Endothelial cell of umbilical vein (primary cell): Measurements from ENCODE around the gene AKAP6. TPM values are rescaled to one million over a fixed set of nuclear protein-coding genes. Genes with fewer than 3 reads are reported as not detected.

Experiments used
- BruUV-seq: library from RNA; stranded (reverse); fragments of 400-500 nt; replicated peaks from 2 replicates; lab custom pipeline; 2021; lab: Mats Ljungman, UMichigan
- CTCF ChIA-PET: fragments of 300-600, 350-600 bp; sonication (Branson Sonifier 250); formaldehyde crosslinking; loops from one replicate; lab custom pipeline; 2021; ENCODE audit warnings: antibody characterized with exemption, inconsistent platforms; lab: Charles Lee
- POLR2A ChIA-PET: fragments of 300-600, 350-600 bp; sonication (Branson Sonifier 250); formaldehyde crosslinking; loops from one replicate; lab custom pipeline; 2021; ENCODE audit warnings: antibody characterized with exemption, inconsistent platforms; lab: Charles Lee
- DNase-seq: peaks from one replicate; pipeline ENCODE4 v3.0.0-alpha.2; 2011; ENCODE audit warnings: low read depth, low spot score
- FAIRE-seq: peaks from 2 replicates; lab custom pipeline; 2011; peaks lifted over from hg19 to GRCh38; lab: Jason Lieb, UNC
- H2AFZ ChIP-seq: 2 replicates; pipeline ENCODE4 v1.6.0; 2012; ENCODE audit warnings: low read depth, low read length, control low read depth, inconsistent platforms
- H3K27ac ChIP-seq: 2 replicates; pipeline ENCODE4 v1.5.1; 2011; ENCODE audit warnings: low read depth, mild to moderate bottlenecking, control low read depth, low read length, moderate library complexity; ENCODE audit not compliant: insufficient read depth
- H3K27me3 ChIP-seq, 2 experiments: 2 replicates each; pipeline versions ENCODE4 v1.6.0 to v1.6.1; 2011; ENCODE audit warnings: low read length in 2 of 2, mixed read lengths in 1 of 2; ENCODE audit not compliant: control insufficient read depth in 2 of 2, insufficient read depth in 2 of 2
- H3K36me3 ChIP-seq, 2 experiments: 2 replicates in 1 of 2; 3 replicates in 1 of 2; pipeline ENCODE4 v1.5.1; 2011; ENCODE audit warnings: low read length in 2 of 2, mild to moderate bottlenecking in 1 of 2, moderate library complexity in 1 of 2; ENCODE audit not compliant: control insufficient read depth in 2 of 2, insufficient read depth in 2 of 2; ENCODE audit errors: extremely low read depth in 1 of 2
- H3K4me1 ChIP-seq: 3 replicates; pipeline ENCODE4 v1.5.1; 2011; ENCODE audit warnings: mild to moderate bottlenecking, low read length; ENCODE audit not compliant: control insufficient read depth, insufficient read depth; ENCODE audit errors: extremely low read depth
- H3K4me2 ChIP-seq: 2 replicates; pipeline ENCODE4 v1.6.1; 2011; ENCODE audit warnings: low read length, control low read depth, mixed read lengths; ENCODE audit not compliant: insufficient read depth
- H3K4me3 ChIP-seq, 3 experiments: fragments of 200-600 bp in 1 of 3; sonication (generic), shearing (Covaris generic) in 1 of 3; replicated peaks in 1 of 3; 2 replicates each; pipeline ENCODE4 v1.5.1; 2011 to 2016; ENCODE audit warnings: control low read depth in 3 of 3, low read length in 3 of 3, mild to moderate bottlenecking in 2 of 3, inconsistent platforms in 1 of 3, low read depth in 1 of 3, moderate library complexity in 1 of 3; ENCODE audit not compliant: insufficient read depth in 1 of 3
- H3K79me2 ChIP-seq: 2 replicates; pipeline ENCODE4 v1.6.0; 2012; ENCODE audit warnings: low read length, inconsistent platforms; ENCODE audit not compliant: control insufficient read depth, insufficient read depth
- H3K9ac ChIP-seq: replicated peaks from 2 replicates; pipeline ENCODE3; 2011; ENCODE audit warnings: low read length, control low read depth; ENCODE audit not compliant: insufficient read depth; ENCODE audit errors: extremely low read depth
- H3K9me1 ChIP-seq: replicated peaks from 3 replicates; pipeline ENCODE4 v1.6.0; 2011; ENCODE audit warnings: mild to moderate bottlenecking, low read length; ENCODE audit not compliant: control insufficient read depth, insufficient read depth; ENCODE audit errors: extremely low read depth
- H3K9me3 ChIP-seq: replicated peaks from 2 replicates; pipeline ENCODE4 v1.5.1; 2012; ENCODE audit warnings: low read length, inconsistent platforms; ENCODE audit not compliant: control insufficient read depth, insufficient read depth
- H4K20me1 ChIP-seq: replicated peaks from 2 replicates; pipeline ENCODE3; 2011; ENCODE audit warnings: mild to moderate bottlenecking, low read length; ENCODE audit not compliant: control insufficient read depth, insufficient read depth; ENCODE audit errors: extremely low read depth
- EZH2 ChIP-seq: IDR thresholded peaks from 2 replicates; pipeline ENCODE4 v1.6.1; 2012; ENCODE audit warnings: borderline replicate concordance, low read depth, mild to moderate bottlenecking, moderate library complexity, low read length, inconsistent platforms; ENCODE audit not compliant: severe bottlenecking
- FOS ChIP-seq: IDR thresholded peaks from 2 replicates; pipeline ENCODE4 v1.6.1; 2011; ENCODE audit warnings: mild to moderate bottlenecking, low read length, moderate library complexity, borderline replicate concordance; ENCODE audit not compliant: insufficient read depth
- GATA2 ChIP-seq: IDR thresholded peaks from 2 replicates; pipeline ENCODE4 v1.7.0; 2011; ENCODE audit warnings: low read depth, mild to moderate bottlenecking, moderate library complexity, mixed read lengths, low read length; ENCODE audit not compliant: insufficient read length, insufficient read depth
- JUN ChIP-seq: IDR thresholded peaks from 2 replicates; pipeline ENCODE4 v1.6.1; 2011; ENCODE audit warnings: borderline replicate concordance, low read depth; ENCODE audit not compliant: insufficient read length, insufficient read depth
- MYC ChIP-seq: IDR thresholded peaks from one replicate; pipeline ENCODE4 v1.6.1; 2011; ENCODE audit warnings: mild to moderate bottlenecking, low read depth, low read length
- POLR2A ChIP-seq: IDR thresholded peaks from 2 replicates; pipeline ENCODE4 v1.6.1; 2012; ENCODE audit warnings: low read depth, mild to moderate bottlenecking, control low read depth, low read length
- POLR2AphosphoS5 ChIP-seq: IDR thresholded peaks from 2 replicates; pipeline ENCODE4 v1.6.1; 2012; ENCODE audit warnings: low read depth, mild to moderate bottlenecking, control low read depth, low read length, moderate library complexity; ENCODE audit not compliant: insufficient read depth
- dilution Hi-C: fragments of 300-500 bp; cut with MboI; formaldehyde crosslinking; loops from one replicate; pipeline ENCODE4 v1.15.0; 2019; ENCODE audit warnings: low sequenced_read_pairs; ENCODE audit not compliant: extremely low pct_ligation_motif_present
- intact Hi-C: fragments of 100-400 bp; cut with micrococcal nuclease; formaldehyde crosslinking; loops from one replicate; pipeline ENCODE4 v1.10.0; 2022
- polyA plus RNA-seq, 4 experiments: library from polyadenylated mRNA; depleted of rRNA in 3 of 4; stranded (reverse) in 3 of 4; unstranded in 1 of 4; fragments of >200 nt; gene quantifications; 2 replicates each; pipeline versions ENCODE4 v1.2.1 to v1.2.3, GENCODE V29; 2011 to 2012; ENCODE audit warnings: missing spikeins in 1 of 4
- total RNA-seq: library from RNA; stranded (reverse); gene quantifications from 2 replicates; pipeline ENCODE4 v1.2.3, GENCODE V29; 2021
- TF ChIP-seq, protein P1 (sequence below): IDR thresholded peaks from 2 replicates; pipeline ENCODE4 v1.6.1; 2011; ENCODE audit not compliant: insufficient read depth, insufficient read length
- TF ChIP-seq, protein P2 (sequence below), 2 donors: IDR thresholded peaks; 1 replicate in 1 of 2; 2 replicates in 1 of 2; pipeline ENCODE4 v1.5.1; 2011; ENCODE audit warnings: low read length in 2 of 2, mild to moderate bottlenecking in 2 of 2, moderate library complexity in 2 of 2, control low read depth in 1 of 2, inconsistent platforms in 1 of 2, low read depth in 1 of 2; ENCODE audit not compliant: insufficient read depth in 1 of 2; ENCODE audit errors: extremely low read depth in 1 of 2

The AKAP6 gene
- total and polyA plus RNA-seq, 2 donors (not counting 3 experiments of a cell fraction or from before 2014, with no cell fraction given) = 0.03 to 0.49 TPM

- POLR2A ChIA-PET = no interaction called here
- no peak for DNase-seq
- H3K36me3 ChIP-seq = no peaks in the 10 kb centered on the region
- no peaks in the 10 kb centered on the region for H3K9me3 ChIP-seq
- H3K79me2 ChIP-seq = no peaks in the 10 kb centered on the region
- H3K27me3 ChIP-seq = no peaks in the 10 kb centered on the region
- dilution Hi-C loops = no loop called here
- H3K4me3 ChIP-seq = no peak overlapping the region
- BruUV-seq = no TSS peak
- FAIRE-seq = no peak
- no peak overlapping the region for H3K9ac ChIP-seq
- H4K20me1 ChIP-seq = no peaks in the 10 kb centered on the region
- no peaks in the 10 kb centered on the region for H3K4me1 ChIP-seq
- H3K9me1 ChIP-seq = no peaks in the 10 kb centered on the region
- intact Hi-C loops = no loop called here
- H3K4me2 ChIP-seq = no peak overlapping the region
- no peak overlapping the region for H2AFZ ChIP-seq
- no peak overlapping the region for H3K27ac ChIP-seq
- CTCF ChIA-PET = no interaction called here
- TF ChIP-seq MYC = no peak
Measured at GRCh38 chr14:32826404-32827082, 497.4 kb downstream of the AKAP6 start.

GRCh38 chr14:32827514-32827913 lies 498.4 kb downstream of the AKAP6 start:
- H3K79me2 ChIP-seq = no peaks in the 10 kb centered on the region
- no peak overlapping the region for H3K27ac ChIP-seq
- H3K27me3 ChIP-seq = no peaks in the 10 kb centered on the region
- H3K4me3 ChIP-seq = no peak overlapping the region
- dilution Hi-C loops = no loop called here
- H3K4me1 ChIP-seq = no peaks in the 10 kb centered on the region
- no peaks in the 10 kb centered on the region for H4K20me1 ChIP-seq
- FAIRE-seq = no peak
- H3K9me1 ChIP-seq = no peaks in the 10 kb centered on the region
- no TSS peak for BruUV-seq
- no peak overlapping the region for H3K9ac ChIP-seq
- intact Hi-C loops = no loop called here
- DNase-seq = no peak
- H3K9me3 ChIP-seq = no peaks in the 10 kb centered on the region
- no peak overlapping the region for H3K4me2 ChIP-seq
- H3K36me3 ChIP-seq = no peaks in the 10 kb centered on the region
- ChIA-PET POLR2A (no interaction called here), CTCF (no interaction called here)
- H2AFZ ChIP-seq = no peak overlapping the region
- TF ChIP-seq, protein P1, sequence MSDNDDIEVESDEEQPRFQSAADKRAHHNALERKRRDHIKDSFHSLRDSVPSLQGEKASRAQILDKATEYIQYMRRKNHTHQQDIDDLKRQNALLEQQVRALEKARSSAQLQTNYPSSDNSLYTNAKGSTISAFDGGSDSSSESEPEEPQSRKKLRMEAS = no peak
- TF ChIP-seq POLR2AphosphoS5 (no peak), GATA2 (no peak), JUN (no peak), MYC (no peak), FOS (no peak), POLR2A (no peak), EZH2 (no peak)
- TF ChIP-seq, protein P2, sequence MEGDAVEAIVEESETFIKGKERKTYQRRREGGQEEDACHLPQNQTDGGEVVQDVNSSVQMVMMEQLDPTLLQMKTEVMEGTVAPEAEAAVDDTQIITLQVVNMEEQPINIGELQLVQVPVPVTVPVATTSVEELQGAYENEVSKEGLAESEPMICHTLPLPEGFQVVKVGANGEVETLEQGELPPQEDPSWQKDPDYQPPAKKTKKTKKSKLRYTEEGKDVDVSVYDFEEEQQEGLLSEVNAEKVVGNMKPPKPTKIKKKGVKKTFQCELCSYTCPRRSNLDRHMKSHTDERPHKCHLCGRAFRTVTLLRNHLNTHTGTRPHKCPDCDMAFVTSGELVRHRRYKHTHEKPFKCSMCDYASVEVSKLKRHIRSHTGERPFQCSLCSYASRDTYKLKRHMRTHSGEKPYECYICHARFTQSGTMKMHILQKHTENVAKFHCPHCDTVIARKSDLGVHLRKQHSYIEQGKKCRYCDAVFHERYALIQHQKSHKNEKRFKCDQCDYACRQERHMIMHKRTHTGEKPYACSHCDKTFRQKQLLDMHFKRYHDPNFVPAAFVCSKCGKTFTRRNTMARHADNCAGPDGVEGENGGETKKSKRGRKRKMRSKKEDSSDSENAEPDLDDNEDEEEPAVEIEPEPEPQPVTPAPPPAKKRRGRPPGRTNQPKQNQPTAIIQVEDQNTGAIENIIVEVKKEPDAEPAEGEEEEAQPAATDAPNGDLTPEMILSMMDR (IDR thresholded peaks at IDR 0.05; ENCODE audit: extremely low read depth in 1 of 2, insufficient read depth in 1 of 2, low read depth in 1 of 2, low read length in 2 of 2) = no peak
